Ascending aorta (tissue), 2 donors: ENCODE measurements around the gene ESPN. TPM values are rescaled to one million over a fixed set of nuclear protein-coding genes. Genes with fewer than 3 reads are reported as not detected.

Experiments used
- DNase-seq, 2 donors: peaks; one replicate each; pipeline ENCODE4 v3.0.0-alpha.2; 2019; ENCODE audit warnings: low spot score in 2 of 2
- H3K27ac ChIP-seq, 2 donors: fragments of 200-600 bp; sonication (generic); one replicate each; pipeline ENCODE4 v1.5.1; 2016 to 2017; ENCODE audit warnings: mild to moderate bottlenecking in 1 of 2
- H3K27me3 ChIP-seq: fragments of 200-600 bp; sonication (generic); one replicate; pipeline ENCODE4 v1.5.1; 2017
- H3K36me3 ChIP-seq, 2 donors: fragments of 200-600 bp; sonication (generic); one replicate each; pipeline ENCODE4 v1.5.1; 2016
- H3K4me1 ChIP-seq, 2 donors: fragments of 200-600 bp; sonication (generic); one replicate each; pipeline ENCODE4 v1.5.1; 2016 to 2017; ENCODE audit warnings: mild to moderate bottlenecking in 1 of 2
- H3K4me3 ChIP-seq, 2 donors: fragments of 200-600 bp; sonication (generic); one replicate each; pipeline ENCODE4 v1.5.1; 2016 to 2017; ENCODE audit warnings: mild to moderate bottlenecking in 1 of 2
- H3K9me3 ChIP-seq, 2 donors: fragments of 200-600 bp; sonication (generic); one replicate each; pipeline ENCODE4 v1.5.1; 2016
- intact Hi-C: fragments of 100-400 bp; cut with DNase I; formaldehyde crosslinking; loops from one replicate; pipeline ENCODE4 v1.15.1; 2023
- total RNA-seq: library from RNA; depleted of rRNA; stranded (reverse); fragments of >200 nt; gene quantifications from one replicate; pipeline ENCODE4 v1.1.0, GENCODE V29; 2016
- TF ChIP-seq, protein P1 (sequence below), 3 experiments: fragments of 200-600 bp in 2 of 3; fragments of 450-650 bp in 1 of 3; sonication (generic) in 2 of 3; IDR thresholded peaks; one replicate each; pipeline ENCODE4 v1.5.1; 2016 to 2019; ENCODE audit warnings: antibody characterized with exemption in 3 of 3, mild to moderate bottlenecking in 1 of 3, moderate library complexity in 1 of 3

ESPN gene
- total RNA-seq, 1 donor from 2014 or later, result 2.2 TPM

DNA sequence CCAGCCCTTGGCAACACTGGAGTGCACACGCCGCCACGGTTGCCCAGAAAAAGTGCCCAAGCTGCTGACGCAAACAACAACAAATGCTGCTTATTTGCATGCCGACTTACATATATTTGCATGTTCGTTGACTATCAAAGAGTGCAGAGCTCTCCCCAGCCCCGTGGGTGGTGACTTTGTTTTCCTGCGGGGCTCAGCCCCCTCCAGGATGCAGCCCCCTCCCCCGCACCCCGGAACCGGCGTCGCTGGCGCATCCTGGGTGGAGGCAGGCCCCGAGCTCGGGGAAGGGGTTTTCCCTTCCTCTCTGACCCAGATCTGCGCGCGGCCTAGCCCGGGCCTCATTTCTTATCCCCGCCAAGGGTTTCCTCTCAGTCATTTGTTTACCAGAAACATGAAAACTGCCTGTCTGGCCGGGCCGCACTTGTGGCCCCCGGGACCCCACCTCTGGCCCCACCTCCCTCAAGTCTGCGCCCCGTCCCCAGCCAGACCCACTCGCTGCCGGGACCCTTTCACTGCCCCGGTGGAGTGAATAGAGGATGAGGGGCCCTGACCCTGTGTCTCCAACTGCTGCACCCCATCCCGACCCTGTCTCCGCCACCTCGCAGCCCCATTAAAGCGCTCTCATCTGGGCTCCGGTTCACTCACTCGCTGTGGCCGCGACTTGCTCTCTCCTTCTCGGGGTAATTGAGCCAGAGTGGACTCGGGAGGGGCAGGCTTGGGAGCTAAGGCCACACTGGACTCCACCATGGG is 35.9 kb downstream of the ESPN start:
- Histone ChIP-seq H3K4me3 (no peak overlapping the region), H3K36me3 (peaks cover 0 to 19% of the 10 kb centered on the region in 2 donors), H3K4me1 (no peaks in the 10 kb centered on the region), H3K9me3 (no peaks in the 10 kb centered on the region), H3K27ac (no peak overlapping the region), H3K27me3 (no peaks in the 10 kb centered on the region)
- TF ChIP-seq, protein P1, sequence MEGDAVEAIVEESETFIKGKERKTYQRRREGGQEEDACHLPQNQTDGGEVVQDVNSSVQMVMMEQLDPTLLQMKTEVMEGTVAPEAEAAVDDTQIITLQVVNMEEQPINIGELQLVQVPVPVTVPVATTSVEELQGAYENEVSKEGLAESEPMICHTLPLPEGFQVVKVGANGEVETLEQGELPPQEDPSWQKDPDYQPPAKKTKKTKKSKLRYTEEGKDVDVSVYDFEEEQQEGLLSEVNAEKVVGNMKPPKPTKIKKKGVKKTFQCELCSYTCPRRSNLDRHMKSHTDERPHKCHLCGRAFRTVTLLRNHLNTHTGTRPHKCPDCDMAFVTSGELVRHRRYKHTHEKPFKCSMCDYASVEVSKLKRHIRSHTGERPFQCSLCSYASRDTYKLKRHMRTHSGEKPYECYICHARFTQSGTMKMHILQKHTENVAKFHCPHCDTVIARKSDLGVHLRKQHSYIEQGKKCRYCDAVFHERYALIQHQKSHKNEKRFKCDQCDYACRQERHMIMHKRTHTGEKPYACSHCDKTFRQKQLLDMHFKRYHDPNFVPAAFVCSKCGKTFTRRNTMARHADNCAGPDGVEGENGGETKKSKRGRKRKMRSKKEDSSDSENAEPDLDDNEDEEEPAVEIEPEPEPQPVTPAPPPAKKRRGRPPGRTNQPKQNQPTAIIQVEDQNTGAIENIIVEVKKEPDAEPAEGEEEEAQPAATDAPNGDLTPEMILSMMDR (IDR thresholded peaks at IDR 0.05), result no peak
- intact Hi-C loops, result no loop called here
- no peak for DNase-seq

DNA sequence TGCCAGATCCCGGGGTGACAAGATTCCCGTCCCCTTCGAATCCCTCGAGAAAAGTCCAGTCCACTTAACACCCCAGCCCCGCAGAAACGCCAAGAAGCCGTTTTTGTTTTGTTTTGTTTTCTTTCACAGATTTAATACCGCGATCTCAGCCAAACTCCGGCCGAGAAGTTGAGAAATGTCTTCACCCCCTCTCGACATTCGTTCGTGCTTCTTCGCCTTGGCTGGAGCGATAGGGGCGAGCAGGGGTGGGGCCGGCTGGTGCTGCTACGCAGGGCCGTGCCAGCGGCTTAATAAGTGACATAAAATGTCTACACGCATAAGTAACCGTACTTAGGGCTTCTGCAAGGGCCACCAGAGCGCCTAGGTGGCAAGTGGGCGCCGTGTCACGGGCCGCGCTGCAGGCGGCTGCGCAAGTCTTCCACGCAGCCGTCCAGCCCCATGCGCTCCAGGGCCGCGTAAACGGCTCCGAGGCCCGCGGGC is 36.5 kb downstream of the ESPN start:
- TF ChIP-seq, protein P1 (IDR thresholded peaks at IDR 0.05), result no peak
- H3K27ac ChIP-seq, result no peak overlapping the region
- intact Hi-C loops, result no loop called here
- H3K4me3 ChIP-seq, result no peak overlapping the region
- no peaks in the 10 kb centered on the region for H3K27me3 ChIP-seq
- peaks cover 0 to 19% of the 10 kb centered on the region in 2 donors for H3K36me3 ChIP-seq
- DNase-seq, result no peak
- no peaks in the 10 kb centered on the region for H3K4me1 ChIP-seq
- no peaks in the 10 kb centered on the region for H3K9me3 ChIP-seq

DNA sequence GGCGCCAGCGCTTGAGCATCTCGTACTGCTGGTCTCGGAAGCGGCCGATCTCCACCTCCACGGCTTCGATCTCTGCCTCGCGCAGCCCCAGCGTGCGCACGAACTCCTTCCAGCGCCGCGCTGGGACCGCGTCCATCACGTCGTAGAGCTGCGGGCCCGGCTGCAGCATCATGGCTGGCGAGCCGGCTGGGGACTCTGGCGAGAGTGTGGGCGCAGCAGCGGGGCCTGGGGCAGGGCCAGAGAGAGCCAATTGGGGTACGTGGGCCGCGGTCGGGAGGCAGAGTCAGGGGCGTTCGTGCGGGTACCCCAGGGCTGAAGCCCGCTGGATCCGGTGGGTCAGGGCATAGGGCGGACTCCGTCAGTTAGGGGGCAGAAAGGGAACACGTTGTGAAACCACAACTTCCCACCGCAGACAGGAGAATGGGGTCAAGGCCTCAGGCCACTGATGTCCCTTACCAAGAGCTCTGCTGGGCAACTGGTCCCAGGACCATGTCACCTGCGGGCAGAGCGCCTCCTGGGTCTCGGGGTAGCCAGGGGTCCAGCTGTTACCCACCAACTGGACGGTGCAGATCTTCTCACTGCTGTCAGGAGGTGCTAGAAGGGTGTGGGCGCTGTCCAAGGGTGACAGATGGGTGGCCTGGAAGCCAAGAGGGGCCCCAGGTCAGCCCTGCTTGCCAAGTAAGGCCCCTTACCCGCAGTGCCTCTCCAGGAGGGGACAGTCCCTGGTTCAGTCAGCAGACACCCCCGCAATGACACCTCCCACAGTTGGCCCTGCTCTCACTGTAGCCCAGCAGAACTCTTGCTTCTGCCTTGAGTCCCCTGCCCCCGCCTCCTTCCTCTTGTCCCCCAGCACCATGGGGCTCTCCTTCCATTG is 37.2 kb downstream of the ESPN start:
- H3K4me1 ChIP-seq, result no peaks in the 10 kb centered on the region
- H3K27ac ChIP-seq, result no peak overlapping the region
- no peak overlapping the region for H3K4me3 ChIP-seq
- H3K27me3 ChIP-seq, result no peaks in the 10 kb centered on the region
- H3K9me3 ChIP-seq, result no peaks in the 10 kb centered on the region
- intact Hi-C loops, result no loop called here
- DNase-seq, result no peak
- peaks cover 0 to 19% of the 10 kb centered on the region in 2 donors for H3K36me3 ChIP-seq
- TF ChIP-seq, protein P1 (IDR thresholded peaks at IDR 0.05), result no peak

DNA sequence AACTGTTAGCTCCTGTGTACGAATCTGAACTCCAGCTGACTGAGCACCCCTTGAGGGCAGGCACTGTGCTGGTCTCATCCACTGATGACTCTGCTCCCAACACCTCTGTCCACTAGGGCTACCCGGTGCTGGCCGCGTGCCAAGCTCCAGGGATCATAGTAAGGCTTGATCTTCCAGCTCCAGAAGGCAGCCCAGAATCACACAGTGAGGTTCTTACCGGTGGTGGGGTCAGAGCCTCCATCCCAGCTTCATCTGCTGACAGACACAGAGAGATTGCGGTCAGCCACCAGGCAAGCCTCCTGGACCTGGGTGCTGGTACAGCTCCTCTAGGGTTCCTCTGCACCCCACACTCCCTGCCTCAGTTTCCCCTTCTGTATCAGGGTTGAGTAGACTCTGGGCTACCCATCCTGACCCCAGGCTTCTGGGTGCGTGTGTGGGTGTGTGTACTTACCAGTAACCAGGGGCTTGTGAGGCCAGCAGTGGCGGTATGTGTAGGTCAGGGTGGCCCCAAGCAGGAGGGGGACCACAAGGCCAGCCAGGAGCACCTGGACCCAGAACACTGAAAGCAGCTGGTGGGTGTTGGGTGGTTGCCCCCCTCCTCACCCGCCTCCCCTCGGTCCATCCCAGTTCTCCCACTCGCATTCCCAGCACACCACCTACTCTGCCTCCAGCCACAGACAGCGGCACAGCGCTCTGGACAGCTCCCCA is 38.0 kb downstream of the ESPN start:
- Histone ChIP-seq H3K4me3 (no peak overlapping the region), H3K27me3 (no peaks in the 10 kb centered on the region), H3K27ac (no peak overlapping the region), H3K4me1 (no peaks in the 10 kb centered on the region), H3K36me3 (peaks cover 0 to 20% of the 10 kb centered on the region in 2 donors), H3K9me3 (no peaks in the 10 kb centered on the region)
- TF ChIP-seq, protein P1 (IDR thresholded peaks at IDR 0.05), result no peak
- no peak for DNase-seq
- intact Hi-C loops, result no loop called here

DNA sequence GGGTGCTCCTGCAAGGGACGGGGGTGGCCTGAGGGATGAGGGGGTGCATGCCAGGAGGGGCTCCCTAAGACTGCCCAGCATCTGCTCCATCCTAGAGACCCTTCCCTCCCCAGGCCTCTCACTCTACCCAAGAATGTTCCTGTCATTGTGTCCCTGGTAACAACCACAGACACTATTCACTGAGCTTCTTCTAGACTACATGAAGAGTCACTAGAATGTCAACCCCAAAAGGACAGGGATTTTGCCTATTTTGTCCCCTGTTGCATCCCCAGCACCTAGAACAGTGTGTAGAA is 38.5 kb downstream of the ESPN start:
- H3K36me3 ChIP-seq, result peaks cover 0 to 25% of the 10 kb centered on the region in 2 donors
- no peaks in the 10 kb centered on the region for H3K27me3 ChIP-seq
- no peak overlapping the region for H3K4me3 ChIP-seq
- intact Hi-C loops, result no loop called here
- H3K27ac ChIP-seq, result no peak overlapping the region
- no peaks in the 10 kb centered on the region for H3K4me1 ChIP-seq
- H3K9me3 ChIP-seq, result no peaks in the 10 kb centered on the region
- TF ChIP-seq, protein P1 (IDR thresholded peaks at IDR 0.05), result no peak
- no peak for DNase-seq
